ENCODE results near the gene C21orf58. TPM values are rescaled to one million over a fixed set of nuclear protein-coding genes. Genes with fewer than 3 reads are reported as not detected.

C21orf58 gene
- total RNA-seq, 2 experiments from 2014 or later = 112 to 141 TPM

- Histone ChIP-seq H3K9me3 (ENCODE audit: low read length) (no peaks in the 10 kb centered on the region), H4K20me1 (ENCODE audit: insufficient read depth, low read length) (no peaks in the 10 kb centered on the region), H3K4me1 (ENCODE audit: insufficient read depth, low read length, poor library complexity, severe bottlenecking) (no peaks in the 10 kb centered on the region), H3K36me3 (ENCODE audit: insufficient read depth, low read length) (peaks cover 91% of the 10 kb centered on the region), H2AFZ (ENCODE audit: low read length) (no peak overlapping the region), H3K4me2 (ENCODE audit: low read length) (no peak overlapping the region), H3K79me2 (ENCODE audit: insufficient read depth, low read depth, low read length) (no peaks in the 10 kb centered on the region), H3K27ac (ENCODE audit: low read depth, low read length, poor library complexity, severe bottlenecking) (no peak overlapping the region), H3K9me2 (ENCODE audit: insufficient read depth, low read length) (no peaks in the 10 kb centered on the region), H3K4me3 (ENCODE audit: low read depth, low read length, poor library complexity, severe bottlenecking) (no peak overlapping the region)
- no peak for DNase-seq (ENCODE audit: low spot score)
- CTCF ChIA-PET (ENCODE audit: unreplicated experiment) = no interaction called here
- 0 out of 2 replicates have a peak, but pooled peaks have one; percentile 18 for TF ChIP-seq CTCF (conservative IDR thresholded peaks at IDR 0.05; ENCODE audit: low read length)
- no peak for TF ChIP-seq EZH2phosphoT487 (IDR thresholded peaks at IDR 0.05; ENCODE audit: borderline replicate concordance, low read depth, low read length)
- no TSS peak for BruUV-seq (replicated peaks)
- intact Hi-C loops (cut with micrococcal nuclease; ENCODE audit: unreplicated experiment) = no loop called here
- POLR2A ChIA-PET = no interaction called here
Measured at GRCh38 chr21:46264690-46265144, 59.0 kb downstream of the C21orf58 start.

- H3K9me2 ChIP-seq (ENCODE audit: insufficient read depth, low read length) = no peaks in the 10 kb centered on the region
- BruUV-seq (replicated peaks) = no TSS peak
- no peaks in the 10 kb centered on the region for H3K9me3 ChIP-seq (ENCODE audit: low read length)
- H3K4me2 ChIP-seq (ENCODE audit: low read length) = no peak overlapping the region
- no peak overlapping the region for H2AFZ ChIP-seq (ENCODE audit: low read length)
- no peaks in the 10 kb centered on the region for H3K79me2 ChIP-seq (ENCODE audit: insufficient read depth, low read depth, low read length)
- POLR2A ChIA-PET = no interaction called here
- peaks cover 85% of the 10 kb centered on the region for H3K36me3 ChIP-seq (ENCODE audit: insufficient read depth, low read length)
- H3K4me1 ChIP-seq (ENCODE audit: insufficient read depth, low read length, poor library complexity, severe bottlenecking) = no peaks in the 10 kb centered on the region
- no peak overlapping the region for H3K27ac ChIP-seq (ENCODE audit: low read depth, low read length, poor library complexity, severe bottlenecking)
- DNase-seq (ENCODE audit: low spot score) = no peak
- no peaks in the 10 kb centered on the region for H4K20me1 ChIP-seq (ENCODE audit: insufficient read depth, low read length)
- H3K4me3 ChIP-seq (ENCODE audit: low read depth, low read length, poor library complexity, severe bottlenecking) = no peak overlapping the region
- no peak for TF ChIP-seq CTCF (conservative IDR thresholded peaks at IDR 0.05; ENCODE audit: low read length)
- no peak for TF ChIP-seq EZH2phosphoT487 (IDR thresholded peaks at IDR 0.05; ENCODE audit: borderline replicate concordance, low read depth, low read length)
- intact Hi-C loops (cut with micrococcal nuclease; ENCODE audit: unreplicated experiment) = no loop called here
- CTCF ChIA-PET (ENCODE audit: unreplicated experiment) = no interaction called here
Measured at GRCh38 chr21:46264046-46264689, 59.5 kb downstream of the C21orf58 start.

GRCh38 chr21:46256501-46256994 is 67.1 kb downstream of the C21orf58 start:
- ChIA-PET CTCF (ENCODE audit: unreplicated experiment) (no interaction called here), POLR2A (no interaction called here)
- no TSS peak for BruUV-seq (replicated peaks)
- Histone ChIP-seq H3K4me1 (ENCODE audit: insufficient read depth, low read length, poor library complexity, severe bottlenecking) (peaks cover 20% of the 10 kb centered on the region), H3K27ac (ENCODE audit: low read depth, low read length, poor library complexity, severe bottlenecking) (no peak overlapping the region), H3K36me3 (ENCODE audit: insufficient read depth, low read length) (peaks cover 87% of the 10 kb centered on the region), H4K20me1 (ENCODE audit: insufficient read depth, low read length) (no peaks in the 10 kb centered on the region), H3K79me2 (ENCODE audit: insufficient read depth, low read depth, low read length) (no peaks in the 10 kb centered on the region), H3K9me3 (ENCODE audit: low read length) (no peaks in the 10 kb centered on the region), H3K4me2 (ENCODE audit: low read length) (no peak overlapping the region), H3K4me3 (ENCODE audit: low read depth, low read length, poor library complexity, severe bottlenecking) (no peak overlapping the region), H2AFZ (ENCODE audit: low read length) (no peak overlapping the region), H3K9me2 (ENCODE audit: insufficient read depth, low read length) (no peaks in the 10 kb centered on the region)
- intact Hi-C loops (cut with micrococcal nuclease; ENCODE audit: unreplicated experiment) = no loop called here
- no peak for TF ChIP-seq CTCF (conservative IDR thresholded peaks at IDR 0.05; ENCODE audit: low read length)
- no peak for TF ChIP-seq EZH2phosphoT487 (IDR thresholded peaks at IDR 0.05; ENCODE audit: borderline replicate concordance, low read depth, low read length)
- DNase-seq (ENCODE audit: low spot score) = no peak

Measured in OCI-LY7 (cell line).